GM18505 (cell line): ENCODE results near the gene DRC7.
"Not testable (repeated sequence)": the region's sequence is repeated elsewhere in the genome, so short reads cannot be mapped to it uniquely, and the experiment has no call there.

Experiments used
- ATAC-seq: cut with Tn5 transposase; IDR thresholded peaks from one replicate; pipeline ENCODE4 v1.9.1; 2021; ENCODE audit not compliant: unreplicated experiment
- POLR2A ChIP-seq: IDR thresholded peaks from 4 replicates; pipeline ENCODE4 v1.6.1; 2011; ENCODE audit warnings: borderline replicate concordance; ENCODE audit not compliant: insufficient read depth, insufficient read length; ENCODE audit errors: extremely low read depth

DRC7 gene

DNA sequence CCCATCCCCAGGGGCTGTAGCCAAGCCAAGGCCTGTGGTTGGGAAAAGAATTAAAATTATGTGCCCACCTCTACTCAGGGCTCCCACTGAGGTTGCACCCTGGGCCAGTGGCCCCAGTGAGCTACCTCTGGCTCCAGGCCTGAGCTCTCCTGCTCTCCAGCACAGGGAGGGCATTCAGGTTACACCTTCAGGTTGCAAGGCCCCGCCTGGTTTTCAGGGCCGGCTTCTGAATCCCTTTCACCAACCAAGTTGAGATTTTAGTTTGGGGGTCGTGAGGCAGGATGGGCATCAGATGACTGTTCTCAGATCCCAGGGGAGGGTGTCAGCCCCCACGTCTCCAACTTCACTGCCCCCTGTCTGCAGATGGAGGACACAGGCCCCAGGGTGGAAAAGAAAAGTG, 33.0 kb downstream of the DRC7 start:
- no peak for ATAC-seq
- no peak for TF ChIP-seq POLR2A

DNA sequence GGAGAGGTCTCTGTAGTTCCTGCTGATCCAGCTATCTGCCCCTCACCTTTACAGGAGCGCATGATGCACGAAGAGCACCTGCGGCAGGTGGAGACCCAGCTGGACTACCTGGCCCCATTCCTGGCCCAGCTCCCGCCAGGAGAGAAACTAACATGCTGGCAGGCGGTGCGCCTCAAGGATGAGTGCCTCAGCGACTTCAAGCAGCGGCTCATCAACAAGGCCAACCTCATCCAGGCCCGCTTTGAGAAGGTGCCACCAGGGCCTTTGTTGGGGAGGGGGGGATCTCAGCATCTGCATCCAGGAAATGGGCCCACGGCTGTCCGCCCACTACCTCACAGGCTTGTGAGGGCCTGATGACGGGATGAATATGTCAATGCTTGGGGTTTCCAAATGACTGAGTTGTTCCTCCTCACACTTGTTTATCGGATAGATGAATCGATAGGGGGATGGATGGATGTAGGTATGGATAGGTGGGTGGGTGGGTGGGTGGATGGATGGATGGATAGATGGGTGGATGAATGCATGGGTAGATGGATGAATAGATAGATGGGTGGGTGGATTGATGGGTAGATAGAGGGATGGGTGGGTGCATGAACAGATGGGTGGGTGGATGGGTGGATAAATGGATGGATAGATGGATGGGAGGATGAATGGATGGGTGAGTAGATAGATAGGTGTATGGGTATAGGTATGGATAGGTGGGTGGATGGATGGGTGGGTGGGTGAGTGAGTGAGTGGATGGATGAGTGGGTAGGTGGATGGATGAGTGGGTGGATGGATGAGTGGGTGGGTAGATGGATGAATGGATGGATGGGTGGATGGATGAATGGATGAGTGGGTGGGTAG, 34.0 kb downstream of the DRC7 start:
- TF ChIP-seq POLR2A: no peak
- ATAC-seq: no peak

GRCh38 chr16:57729182-57729484, 34.5 kb downstream of the DRC7 start:
- no peak for ATAC-seq
- no peak for TF ChIP-seq POLR2A

DNA sequence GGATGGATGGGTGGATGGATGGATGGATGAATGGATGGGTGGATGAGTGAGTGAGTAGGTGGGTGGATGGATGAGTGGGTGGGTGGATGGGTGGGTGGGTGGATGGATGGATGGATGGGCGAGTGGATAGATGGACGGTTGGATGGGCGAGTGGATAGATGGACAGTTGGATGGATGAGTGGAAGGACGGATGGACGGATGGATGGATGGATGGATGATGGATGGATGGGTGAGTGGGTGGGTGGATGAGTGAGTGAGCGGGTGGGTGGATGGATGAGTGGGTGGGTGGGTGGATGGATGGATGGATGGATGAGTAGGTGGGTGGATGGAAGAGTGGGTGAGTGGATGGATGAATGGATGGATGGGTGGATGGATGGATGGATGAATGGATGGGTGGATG, 35.2 kb downstream of the DRC7 start:
- ATAC-seq: not testable (repeated sequence)

GRCh38 chr16:57730771-57731730, 36.4 kb downstream of the DRC7 start:
- ATAC-seq: no peak
- no peak for TF ChIP-seq POLR2A

GRCh38 chr16:57732037-57732436, 37.4 kb downstream of the DRC7 start:
- no peak for TF ChIP-seq POLR2A
- ATAC-seq: no peak

- ATAC-seq: no peak
- TF ChIP-seq POLR2A: no peak
Observed at GRCh38 chr16:57732714-57733113, 38.1 kb downstream of the DRC7 start.

GRCh38 chr16:57734308-57734924, 39.8 kb downstream of the DRC7 start:
- no peak for ATAC-seq
- no peak for TF ChIP-seq POLR2A

GRCh38 chr16:57734925-57735754, 40.5 kb downstream of the DRC7 start:
- peak; percentile 82 for ATAC-seq
- peak; percentile 76 for TF ChIP-seq POLR2A

- ATAC-seq: no peak
- no peak for TF ChIP-seq POLR2A
Observed at GRCh38 chr16:57735755-57736418, 41.3 kb downstream of the DRC7 start, which contains the start of gene KATNB1. KATNB1 (plus strand) TSS chr16:57735770; CDS start chr16:57737244, 1,474 bp downstream.

DNA sequence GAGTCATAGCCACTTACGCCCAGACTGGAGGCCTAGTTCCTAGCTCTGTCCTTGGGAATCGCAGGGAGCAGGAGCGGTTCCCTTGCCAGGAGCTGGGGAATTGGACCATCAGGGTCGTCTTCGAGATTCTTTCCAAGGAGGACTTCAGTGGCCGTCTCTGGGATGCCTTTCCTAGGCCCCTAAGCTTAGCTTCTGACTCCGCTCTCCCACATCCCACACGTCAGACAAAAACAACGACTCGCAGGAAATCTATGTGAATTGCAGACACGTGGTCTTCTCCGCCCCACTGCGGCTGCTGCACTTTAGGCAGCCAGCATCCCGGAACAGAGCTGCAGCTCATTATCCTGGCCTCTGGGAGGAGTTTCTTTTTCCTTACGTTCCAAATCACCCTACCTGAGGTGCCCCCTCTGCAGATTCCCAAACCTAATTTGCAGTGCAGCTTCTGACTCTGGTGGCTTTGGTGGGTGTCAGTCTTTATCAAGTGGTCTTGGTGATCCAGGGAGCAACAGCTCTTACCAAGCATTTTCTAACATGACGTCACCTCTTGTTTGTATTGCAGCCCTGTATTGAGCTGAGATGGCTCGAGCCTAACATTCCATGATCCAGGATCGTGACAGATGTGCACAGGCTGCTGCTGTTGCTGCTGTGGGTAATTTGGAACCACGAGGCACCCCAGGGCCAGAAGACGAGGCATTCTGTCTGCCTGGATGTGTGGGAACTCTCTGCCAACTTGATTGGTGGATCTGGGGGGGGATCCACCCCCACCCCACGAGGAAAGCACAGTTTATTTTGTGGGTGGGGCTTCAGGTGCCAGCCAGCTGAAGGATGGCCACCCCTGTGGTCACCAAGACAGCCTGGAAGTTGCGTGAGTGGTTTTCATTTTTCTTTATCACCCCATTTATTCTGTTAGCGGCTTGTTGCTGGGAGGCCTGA, 42.1 kb downstream of the DRC7 start:
- no peak for TF ChIP-seq POLR2A
- ATAC-seq: no peak
